Osteocyte (in vitro differentiated cells): Measurements from ENCODE around the gene DOCK2. TPM values are rescaled to one million over a fixed set of nuclear protein-coding genes. Genes with fewer than 3 reads are reported as not detected.

Source experiments
- DNase-seq: peaks from one replicate; pipeline ENCODE4 v3.0.0; 2021; ENCODE audit warnings: mixed read lengths; ENCODE audit not compliant: unreplicated experiment; ENCODE audit errors: extremely low spot score
- H3K27ac Mint-ChIP-seq: one replicate; pipeline ENCODE4 v1.8.0; 2021; ENCODE audit warnings: mild to moderate bottlenecking, mixed read lengths; ENCODE audit not compliant: unreplicated experiment
- H3K27me3 Mint-ChIP-seq: one replicate; pipeline ENCODE4 v1.8.0; 2021; ENCODE audit warnings: mixed read lengths; ENCODE audit not compliant: unreplicated experiment
- H3K36me3 Mint-ChIP-seq: one replicate; pipeline ENCODE4 v1.8.0; 2021; ENCODE audit warnings: mixed read lengths; ENCODE audit not compliant: unreplicated experiment
- H3K4me1 Mint-ChIP-seq: one replicate; pipeline ENCODE4 v1.8.0; 2021; ENCODE audit warnings: mixed read lengths; ENCODE audit not compliant: unreplicated experiment
- H3K4me3 Mint-ChIP-seq: one replicate; pipeline ENCODE4 v1.8.0; 2021; ENCODE audit warnings: mild to moderate bottlenecking, moderate library complexity, mixed read lengths; ENCODE audit not compliant: unreplicated experiment
- H3K9me3 Mint-ChIP-seq: one replicate; pipeline ENCODE4 v1.8.0; 2021; ENCODE audit warnings: mixed read lengths; ENCODE audit not compliant: unreplicated experiment
- CTCF ChIP-seq: fragments of 200-600 bp; sonication (generic); IDR thresholded peaks from 2 replicates; pipeline ENCODE4 v1.5.0; 2021; ENCODE audit warnings: antibody characterized with exemption, mild to moderate bottlenecking, moderate library complexity
- total RNA-seq: library from RNA; stranded (reverse); gene quantifications from 2 replicates; pipeline ENCODE4 v1.2.1, GENCODE V29; 2021

Gene DOCK2
- total RNA-seq, 1 donor from 2014 or later: 11.6 TPM

- TF ChIP-seq CTCF: no peak
- Mint-ChIP-seq H3K4me3 (no peak overlapping the region), H3K36me3 (no peaks in the 10 kb centered on the region), H3K27ac (peak overlapping the region; percentile 75), H3K4me1 (peaks cover 41% of the 10 kb centered on the region), H3K27me3 (no peaks in the 10 kb centered on the region), H3K9me3 (no peaks in the 10 kb centered on the region)
- no peak for DNase-seq
Measured at GRCh38 chr5:169706071-169706470, 69.0 kb downstream of the DOCK2 start.

- no peak for DNase-seq
Measured at GRCh38 chr5:169706758-169707450, 69.8 kb downstream of the DOCK2 start.

DNA sequence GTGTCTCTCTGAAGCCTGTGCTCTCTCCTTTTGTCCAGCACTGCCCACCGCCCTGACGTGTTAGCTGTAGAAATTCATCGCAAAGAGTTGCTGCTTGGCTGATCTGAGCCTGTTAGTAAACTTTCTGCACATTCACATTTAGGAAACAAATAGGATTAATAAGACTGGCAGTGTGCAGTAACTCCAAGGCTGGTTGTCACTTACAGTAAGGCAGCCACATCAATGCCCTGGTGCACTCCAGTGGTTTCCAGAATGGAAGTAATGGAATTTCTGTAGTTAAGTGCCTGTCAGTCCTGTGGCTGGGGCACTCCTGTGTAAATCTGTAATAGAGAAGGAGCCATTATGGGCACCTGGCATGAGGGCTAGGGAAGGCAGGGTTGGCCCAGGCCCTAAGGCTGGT lies 70.6 kb downstream of the DOCK2 start:
- peak overlapping the region; percentile 75 for H3K27ac Mint-ChIP-seq
- no peaks in the 10 kb centered on the region for H3K36me3 Mint-ChIP-seq
- no peak for TF ChIP-seq CTCF
- DNase-seq: no peak
- no peaks in the 10 kb centered on the region for H3K27me3 Mint-ChIP-seq
- peaks cover 33% of the 10 kb centered on the region for H3K4me1 Mint-ChIP-seq
- H3K4me3 Mint-ChIP-seq: no peak overlapping the region
- no peaks in the 10 kb centered on the region for H3K9me3 Mint-ChIP-seq

More at GRCh38 chr5:169706758-169707450, 69.8 kb downstream of the DOCK2 start:
- TF ChIP-seq CTCF: no peak
- Mint-ChIP-seq H3K9me3 (no peaks in the 10 kb centered on the region), H3K27ac (peak overlapping the region; percentile 75), H3K36me3 (no peaks in the 10 kb centered on the region), H3K4me1 (peaks cover 40% of the 10 kb centered on the region), H3K27me3 (no peaks in the 10 kb centered on the region), H3K4me3 (no peak overlapping the region)

DNA sequence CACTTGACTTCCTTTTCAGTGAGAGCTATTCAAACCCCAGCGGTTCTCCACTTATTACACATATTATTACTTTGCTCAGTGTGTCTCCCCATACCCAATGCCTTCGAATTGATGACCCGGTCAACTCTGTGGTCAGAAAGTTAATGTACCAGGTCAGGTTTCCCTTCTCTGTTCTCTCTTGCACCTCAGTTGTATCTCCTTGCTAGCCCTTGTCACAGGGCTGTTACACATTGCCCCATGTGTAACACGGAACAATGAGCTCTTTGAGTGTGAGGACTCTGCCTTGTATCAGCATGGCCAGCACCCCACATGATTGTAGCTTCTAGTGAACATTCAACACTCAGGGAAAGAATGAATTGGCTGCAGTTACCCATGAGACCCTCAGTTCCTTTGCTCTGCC lies 73.6 kb downstream of the DOCK2 start:
- no peaks in the 10 kb centered on the region for H3K27me3 Mint-ChIP-seq
- H3K4me3 Mint-ChIP-seq: no peak overlapping the region
- H3K36me3 Mint-ChIP-seq: peaks cover 2% of the 10 kb centered on the region
- no peaks in the 10 kb centered on the region for H3K9me3 Mint-ChIP-seq
- no peak for TF ChIP-seq CTCF
- H3K4me1 Mint-ChIP-seq: peaks cover 21% of the 10 kb centered on the region
- DNase-seq: no peak
- no peak overlapping the region for H3K27ac Mint-ChIP-seq

DNA sequence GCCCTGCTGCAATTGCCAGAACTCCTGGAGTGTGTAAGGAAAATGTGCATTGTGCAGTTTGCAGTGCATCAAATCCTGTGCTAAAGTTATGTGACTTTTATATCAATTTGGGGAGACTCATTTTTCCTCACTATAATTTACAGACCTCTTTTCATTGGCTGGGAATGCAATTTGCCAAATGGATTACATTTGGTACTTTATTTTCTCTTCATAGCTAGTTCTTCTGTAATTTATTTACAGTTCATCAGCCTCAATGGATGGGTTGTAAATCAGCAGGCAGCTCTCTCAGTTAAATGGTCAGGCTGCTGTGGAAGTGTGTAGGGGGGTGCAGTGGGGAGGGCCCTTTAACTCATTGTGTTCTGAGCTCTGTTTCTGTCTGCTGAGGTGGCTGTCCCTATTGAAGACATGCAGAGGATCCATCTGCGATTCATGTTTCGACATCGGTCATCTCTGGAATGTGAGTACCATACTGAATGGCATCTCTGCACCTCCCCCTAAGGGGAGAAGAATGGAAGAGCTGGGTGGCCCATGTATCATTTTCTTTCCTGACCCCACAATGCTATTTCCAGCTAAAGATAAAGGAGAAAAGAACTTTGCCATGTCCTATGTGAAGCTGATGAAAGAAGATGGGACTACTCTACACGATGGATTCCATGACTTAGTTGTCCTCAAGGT lies 74.6 kb downstream of the DOCK2 start:
- Mint-ChIP-seq H3K4me1 (peaks cover 22% of the 10 kb centered on the region), H3K4me3 (no peak overlapping the region), H3K36me3 (peaks cover 2% of the 10 kb centered on the region), H3K9me3 (no peaks in the 10 kb centered on the region), H3K27me3 (no peaks in the 10 kb centered on the region), H3K27ac (no peak overlapping the region)
- no peak for DNase-seq
- no peak for TF ChIP-seq CTCF
